Peyer's patch (tissue), 4 donors: ENCODE results near the gene AMER3.

Experiments
- CTCF ChIP-seq, 6 experiments: fragments of 450-650 bp in 4 of 6; fragments of 200-600 bp in 2 of 6; sonication (generic) in 1 of 6; IDR thresholded peaks; one replicate each; pipeline ENCODE4 v1.5.1; 2017 to 2019; ENCODE audit warnings: antibody characterized with exemption in 6 of 6, mild to moderate bottlenecking in 3 of 6, moderate library complexity in 1 of 6
- POLR2A ChIP-seq, 2 donors: fragments of 450-650 bp; IDR thresholded peaks; one replicate each; pipeline ENCODE4 v1.5.1; 2017; ENCODE audit warnings: antibody characterized with exemption in 2 of 2, mild to moderate bottlenecking in 2 of 2, moderate library complexity in 2 of 2

- no peak for TF ChIP-seq CTCF (IDR thresholded peaks at IDR 0.05)
- no peak for TF ChIP-seq POLR2A (IDR thresholded peaks at IDR 0.05)
Observed at GRCh38 chr2:130790804-130791616, 35.7 kb downstream of the AMER3 start.
